HepG2 (cell line): ENCODE measurements around the gene L2HGDH. TPM values are rescaled to one million over a fixed set of nuclear protein-coding genes. Genes with fewer than 3 reads are reported as not detected.

Source experiments
- BATF2 ChIP-seq: sonication (generic); formaldehyde crosslinking; IDR thresholded peaks from 2 replicates; pipeline ENCODE4 v1.8.0; 2022; ENCODE audit warnings: mild to moderate bottlenecking, missing genetic modification reagents, moderate library complexity
- FOXC1 ChIP-seq: sonication (generic); formaldehyde crosslinking; IDR thresholded peaks from 2 replicates; pipeline ENCODE4 v1.8.0; 2022; ENCODE audit warnings: mild to moderate bottlenecking, missing genetic modification reagents, borderline replicate concordance
- FOXK1 ChIP-seq: sonication (generic); formaldehyde crosslinking; IDR thresholded peaks from 2 replicates; pipeline ENCODE4 v1.4.0; 2020; ENCODE audit warnings: low read depth, missing genetic modification reagents, borderline replicate concordance
- FUBP1 ChIP-seq: sonication (generic); formaldehyde crosslinking; IDR thresholded peaks from 2 replicates; pipeline ENCODE4 v1.5.1; 2020; ENCODE audit warnings: missing genetic modification reagents, mild to moderate bottlenecking, borderline replicate concordance
- GATAD1 ChIP-seq: IDR thresholded peaks from 2 replicates; pipeline ENCODE4 v1.6.1; 2016; ENCODE audit warnings: missing genetic modification reagents, missing compliant biosample characterization
- HNRNPH1 ChIP-seq: fragments of 200-400 bp; formaldehyde crosslinking; optimal IDR thresholded peaks from 2 replicates; pipeline ENCODE3; 2017; ENCODE audit warnings: mild to moderate bottlenecking, low read depth, low read length
- MBNL3 ChIP-seq: fragments of 250-450 bp; sonication (Bioruptor Pico); conservative IDR thresholded peaks from 2 replicates; pipeline ENCODE4 v1.8.0; 2022; ENCODE audit warnings: mild to moderate bottlenecking, inconsistent platforms
- MNT ChIP-seq: fragments of 450-650 bp; IDR thresholded peaks from 2 replicates; pipeline ENCODE4 v1.6.1; 2016
- NKX3-1 ChIP-seq: sonication (generic); formaldehyde crosslinking; IDR thresholded peaks from 2 replicates; pipeline ENCODE4 v1.5.0; 2020; ENCODE audit warnings: missing genetic modification reagents
- TAF1 ChIP-seq: sonication (generic); formaldehyde crosslinking; IDR thresholded peaks from 2 replicates; pipeline ENCODE4 v1.4.0; 2020; ENCODE audit warnings: missing genetic modification reagents
- TBP ChIP-seq: sonication (generic); formaldehyde crosslinking; IDR thresholded peaks from 2 replicates; pipeline ENCODE4 v1.5.0; 2020; ENCODE audit warnings: missing genetic modification reagents
- ZHX2 ChIP-seq, 2 experiments: sonication (generic) in 1 of 2; formaldehyde crosslinking in 1 of 2; IDR thresholded peaks; 2 replicates each; pipeline versions ENCODE4 v1.6.1 to v1.9.0; 2014 to 2022; ENCODE audit warnings: antibody characterized with exemption in 1 of 2, borderline replicate concordance in 1 of 2, inconsistent platforms in 1 of 2, low read depth in 1 of 2, missing genetic modification reagents in 1 of 2
- ZNF235 ChIP-seq: sonication (generic); formaldehyde crosslinking; IDR thresholded peaks from 2 replicates; pipeline ENCODE4 v1.8.1; 2023; ENCODE audit warnings: mild to moderate bottlenecking, missing genetic modification reagents, borderline replicate concordance
- ZNF547 ChIP-seq: sonication (generic); formaldehyde crosslinking; IDR thresholded peaks from 2 replicates; pipeline ENCODE4 v1.5.1; 2020; ENCODE audit warnings: mild to moderate bottlenecking, missing genetic modification reagents
- ZNF800 ChIP-seq: sonication (generic); formaldehyde crosslinking; IDR thresholded peaks from 2 replicates; pipeline ENCODE4 v1.4.0; 2020; ENCODE audit warnings: missing genetic modification reagents
- polyA plus RNA-seq, 8 experiments: library from polyadenylated mRNA; depleted of rRNA in 3 of 8; stranded (reverse) in 7 of 8; unstranded in 1 of 8; fragments of >200 nt; fragmentation: Illumina TruSeq in 4 of 8; extraction: Trizol in 4 of 8; gene quantifications; 2 replicates each; pipeline versions ENCODE4 v1.2.1 to v1.2.3, GENCODE V29; 2011 to 2016; ENCODE audit warnings: low read depth in 4 of 8, missing spikeins in 1 of 8, mixed read lengths in 1 of 8; ENCODE audit not compliant: insufficient read depth in 1 of 8
- total RNA-seq, 5 experiments: library from RNA; depleted of rRNA; stranded (reverse); fragments of >200 nt; fragmentation: Illumina TruSeq; extraction: Trizol; gene quantifications; 2 replicates each; pipeline ENCODE4 v1.2.3, GENCODE V29; 2016; ENCODE audit warnings: low read depth in 1 of 5

The L2HGDH gene
- total and polyA plus RNA-seq, 2 of the 13 experiments (the other 11 are each of a cell fraction or from before 2014, with no cell fraction given), result 3.3 to 5.0 TPM

GRCh38 chr14:50231475-50232275, 80.4 kb downstream of the L2HGDH start, which contains the start of gene SOS2 (continued):
- TF ChIP-seq ZHX2 (IDR thresholded peaks at IDR 0.05; ENCODE audit: low read depth) (no peak), ZHX2 (CRISPR knock-in tag; IDR thresholded peaks at IDR 0.05; ENCODE audit: borderline replicate concordance) (peak; percentile 46; the same call in 1 of the 2 replicates), HNRNPH1 (no peak), FOXK1 (CRISPR knock-in tag) (peak; percentile 19; the same call in 1 of the 2 replicates), TBP (no peak), ZNF235 (CRISPR knock-in tag) (peak; percentile 71; the same call in 1 of the 2 replicates), NKX3-1 (no peak), TAF1 (peak; percentile 83), FUBP1 (CRISPR knock-in tag) (no peak), ZNF800 (CRISPR knock-in tag) (no peak), MNT (no peak), ZNF547 (CRISPR knock-in tag) (no peak; the same call in 1 of the 2 replicates), MBNL3 (CRISPR knock-in tag) (no peak), BATF2 (CRISPR knock-in tag) (no peak), FOXC1 (no peak), GATAD1 (CRISPR knock-in tag) (0 out of 2 replicates have a peak, but pooled peaks have one; percentile 42)
